Activated CD4-positive, CD25-positive, alpha-beta regulatory T cell treated with anti-CD3 and anti-CD28 coated beads, Interleukin-2, amount 50 U/mL, for 16 hours (primary cell): ENCODE data around the gene PDE8B.
"Not testable (repeated sequence)": the region's sequence is repeated elsewhere in the genome, so short reads cannot be mapped to it uniquely, and the experiment has no call there.

ENCODE experiments used
- DNase-seq: peaks from one replicate; pipeline ENCODE4 v3.0.0-alpha.2; 2020; ENCODE audit warnings: low read depth, low spot score

PDE8B gene

DNA sequence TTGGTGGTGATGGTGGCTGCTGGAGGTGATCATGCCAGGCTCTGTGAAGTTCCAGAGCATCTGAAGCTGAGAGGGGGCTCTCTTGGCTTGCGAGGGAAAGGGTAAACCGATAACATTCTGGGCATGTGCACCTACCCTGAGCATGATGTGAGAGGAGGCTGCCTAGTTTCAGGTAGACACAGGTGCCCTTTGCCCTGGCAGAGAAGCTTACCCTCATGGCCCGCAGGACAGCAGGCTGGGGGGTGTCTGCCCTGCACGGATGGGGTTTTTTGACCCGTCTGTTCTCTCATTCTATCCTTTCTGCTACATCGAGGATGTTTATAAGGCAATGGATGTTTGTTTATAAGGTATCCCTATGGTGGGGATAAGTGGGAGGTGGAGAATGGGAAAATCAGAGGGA lies 148.8 kb downstream of the PDE8B start:
- DNase-seq: no peak

GRCh38 chr5:77360381-77360780 lies 149.9 kb downstream of the PDE8B start:
- no peak for DNase-seq

DNA sequence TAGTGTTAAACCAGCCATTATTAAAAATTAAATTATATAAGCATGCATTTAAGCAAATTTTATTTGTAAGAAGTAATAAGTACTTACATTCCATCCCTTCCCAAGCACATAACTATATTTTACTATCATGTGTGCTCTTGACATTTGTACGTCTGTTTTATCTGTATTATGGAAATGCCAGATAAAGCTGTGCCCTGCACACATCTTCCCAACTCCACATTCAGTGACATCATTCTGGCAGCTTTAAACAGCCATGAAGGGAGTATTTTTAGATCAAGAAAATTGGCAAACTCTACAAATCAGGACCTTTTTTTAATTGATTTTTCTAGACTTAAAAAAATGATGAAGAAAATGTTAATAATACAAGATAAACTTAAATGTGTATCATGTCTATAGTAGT lies 150.5 kb downstream of the PDE8B start:
- DNase-seq: no peak

- DNase-seq: no peak
These were observed 156.4 kb downstream of the PDE8B start for GRCh38 chr5:77366717-77367500.

- no peak for DNase-seq
These were observed 157.3 kb downstream of the PDE8B start for GRCh38 chr5:77367741-77368140.

DNA sequence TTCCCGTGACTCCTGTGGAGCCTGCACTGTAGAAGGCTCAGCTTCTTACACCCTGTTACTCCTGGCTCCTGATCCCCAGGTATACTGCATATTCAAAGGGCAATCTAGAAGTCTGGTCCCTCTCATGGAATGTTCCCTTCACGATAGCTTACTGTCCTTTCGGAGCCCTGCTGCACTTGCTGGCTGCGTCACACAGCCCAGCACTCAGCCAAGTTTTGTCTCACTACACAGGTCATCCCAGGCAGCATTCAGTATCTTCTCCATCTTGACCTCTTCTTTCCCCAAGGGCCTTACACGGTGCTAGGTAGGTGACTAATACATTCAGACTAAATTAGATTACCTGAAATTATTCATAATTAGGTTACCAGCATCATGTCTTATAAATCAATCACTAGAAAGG lies 157.9 kb downstream of the PDE8B start:
- DNase-seq: no peak

DNA sequence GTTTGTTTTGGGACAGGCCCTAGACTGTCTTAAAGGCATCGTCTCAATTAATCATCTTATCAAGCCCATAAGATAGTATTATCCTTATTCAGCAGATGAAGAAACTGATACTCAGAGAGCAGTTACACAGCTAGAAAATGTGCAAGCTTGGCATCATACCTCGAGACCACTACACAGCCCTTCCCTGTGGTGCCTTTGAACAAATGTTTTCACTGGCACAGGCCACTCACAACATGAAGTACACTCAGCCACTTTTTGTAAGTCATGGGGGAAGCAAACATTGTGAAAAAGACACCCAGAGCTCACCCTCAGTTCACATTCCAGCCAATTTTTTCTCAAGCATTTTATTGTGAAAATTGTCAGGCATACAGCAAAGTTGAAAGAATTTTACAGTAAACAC lies 159.1 kb downstream of the PDE8B start:
- DNase-seq: no peak

DNA sequence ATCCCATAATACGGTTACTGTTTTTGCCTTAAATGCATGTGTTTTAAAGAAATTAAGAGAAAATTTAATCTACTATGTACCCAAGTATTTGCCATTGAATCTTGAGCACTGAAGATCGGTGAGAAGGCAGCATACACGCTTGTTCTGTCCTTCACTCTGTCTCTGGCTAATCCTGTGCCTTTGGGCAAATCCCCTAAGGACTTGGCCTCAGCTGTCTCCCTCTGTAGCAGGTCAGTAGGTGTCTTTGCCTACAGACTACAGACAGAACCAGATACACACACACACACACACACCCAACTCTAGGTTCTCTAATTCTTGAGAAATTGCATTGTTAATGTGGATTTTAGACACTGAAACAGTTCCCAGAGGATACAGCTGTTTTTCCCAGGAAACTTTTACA lies 164.2 kb downstream of the PDE8B start:
- DNase-seq: no peak

- DNase-seq: no peak
These were observed 166.3 kb downstream of the PDE8B start for GRCh38 chr5:77376609-77377300.

DNA sequence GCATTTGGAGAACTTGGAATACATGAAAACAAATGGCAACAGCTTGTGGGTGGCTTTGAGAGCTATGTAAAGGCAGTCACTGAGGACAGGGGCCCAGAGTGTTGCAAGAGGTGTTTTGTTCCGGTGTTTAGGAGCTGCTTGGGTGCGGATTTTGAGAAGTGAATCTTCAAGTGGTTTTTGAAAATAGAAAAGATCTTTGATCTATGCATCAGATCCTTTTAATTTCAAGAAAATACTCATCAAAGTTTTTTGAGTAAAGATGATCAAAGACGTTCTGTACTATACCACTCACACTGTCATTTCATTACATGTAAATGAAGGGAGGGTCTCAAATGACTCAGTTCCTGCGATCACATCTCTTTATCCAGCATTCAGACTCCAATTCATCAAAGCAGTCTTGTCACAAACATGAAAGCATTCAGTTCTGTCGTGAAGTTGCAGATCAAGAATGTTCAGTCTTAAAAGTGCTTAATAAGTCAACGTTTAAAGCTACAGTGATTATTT lies 169.1 kb downstream of the PDE8B start:
- DNase-seq: no peak

GRCh38 chr5:77380636-77381035 lies 170.2 kb downstream of the PDE8B start:
- no peak for DNase-seq

- DNase-seq: not testable (repeated sequence)
These were observed 172.9 kb downstream of the PDE8B start for GRCh38 chr5:77383336-77383735.

GRCh38 chr5:77386340-77386739 lies 175.9 kb downstream of the PDE8B start:
- DNase-seq: not testable (repeated sequence)

DNA sequence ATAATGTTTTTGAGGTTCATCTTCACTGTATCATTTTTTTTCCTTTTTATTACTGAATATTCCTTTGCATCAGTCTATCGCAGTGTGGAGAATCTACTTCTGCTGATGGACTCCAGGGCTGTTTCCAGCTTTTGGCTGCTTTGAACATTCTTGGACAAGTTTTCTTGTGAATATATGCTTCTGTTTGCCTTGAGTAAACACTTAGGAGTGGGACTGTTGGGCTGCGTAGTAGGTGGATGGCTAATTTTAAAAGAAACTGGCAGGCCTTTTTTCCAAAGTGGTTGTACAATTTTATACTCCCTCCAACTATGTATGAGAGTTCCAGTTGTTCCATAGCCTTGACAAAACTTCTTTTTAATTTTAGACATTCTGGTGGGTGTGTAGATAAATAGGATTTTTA lies 179.3 kb downstream of the PDE8B start:
- no peak for DNase-seq

DNA sequence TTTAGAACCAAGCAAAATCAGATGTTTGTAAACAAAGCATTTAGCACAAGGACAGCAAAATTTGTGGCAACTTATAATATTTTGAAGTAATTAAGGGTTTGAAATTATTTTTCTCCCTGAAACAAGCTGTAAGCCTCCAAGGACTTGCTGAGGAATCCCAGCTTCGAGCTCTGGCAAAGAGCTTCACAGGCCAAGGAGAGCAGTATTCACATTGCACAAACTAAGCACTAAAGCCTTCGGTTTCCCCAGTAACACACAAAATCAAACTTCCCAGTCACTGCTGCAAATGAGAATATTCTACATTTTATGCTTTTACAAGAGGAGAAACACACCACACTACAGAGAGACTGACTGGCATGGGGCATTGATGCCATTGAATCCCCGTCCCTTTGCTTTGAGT lies 179.7 kb downstream of the PDE8B start:
- no peak for DNase-seq

DNA sequence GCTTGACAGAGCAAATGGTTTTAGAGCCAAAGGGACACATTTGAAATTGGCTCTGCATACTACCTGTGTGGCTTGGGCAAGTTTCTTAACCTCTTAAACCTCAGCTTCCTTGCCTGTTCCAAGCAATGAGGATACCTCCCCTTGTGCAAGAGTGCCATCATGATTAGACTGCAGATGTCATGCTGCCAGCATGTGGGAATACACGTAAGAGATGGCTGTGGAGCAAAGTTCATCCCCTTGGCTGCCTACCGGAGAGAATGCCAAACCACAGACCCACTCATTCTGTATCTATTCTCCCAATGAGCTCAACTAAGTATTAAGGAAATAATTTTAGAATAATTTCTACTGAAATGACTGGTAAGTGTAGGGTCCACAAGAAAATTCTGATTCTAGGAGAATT lies 180.3 kb downstream of the PDE8B start:
- no peak for DNase-seq

DNA sequence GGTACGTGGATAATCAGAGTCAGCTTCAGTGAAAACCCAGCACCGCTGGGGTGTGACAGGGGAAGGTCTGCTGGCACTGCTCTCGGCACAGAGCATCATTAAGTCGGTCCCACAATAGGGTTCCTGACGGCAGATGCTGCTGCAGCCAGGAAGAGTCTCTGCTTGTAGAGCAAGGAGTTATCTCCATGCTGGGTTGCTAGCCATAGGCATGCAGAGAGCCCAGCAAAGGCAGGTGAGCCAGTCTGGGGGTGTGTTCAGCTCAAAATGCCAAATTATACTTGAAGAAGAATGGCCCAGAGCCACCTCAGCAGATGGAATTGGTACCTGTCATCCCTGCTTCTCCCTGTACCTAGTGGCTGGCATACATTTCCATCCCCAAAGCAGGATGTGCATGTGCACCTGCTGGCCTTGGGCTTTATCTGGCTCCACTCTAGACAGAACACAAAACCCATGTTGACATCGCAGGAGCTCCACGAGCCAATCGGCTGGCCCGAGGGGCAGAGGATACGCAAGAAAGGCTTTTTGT lies 180.8 kb downstream of the PDE8B start:
- no peak for DNase-seq

DNA sequence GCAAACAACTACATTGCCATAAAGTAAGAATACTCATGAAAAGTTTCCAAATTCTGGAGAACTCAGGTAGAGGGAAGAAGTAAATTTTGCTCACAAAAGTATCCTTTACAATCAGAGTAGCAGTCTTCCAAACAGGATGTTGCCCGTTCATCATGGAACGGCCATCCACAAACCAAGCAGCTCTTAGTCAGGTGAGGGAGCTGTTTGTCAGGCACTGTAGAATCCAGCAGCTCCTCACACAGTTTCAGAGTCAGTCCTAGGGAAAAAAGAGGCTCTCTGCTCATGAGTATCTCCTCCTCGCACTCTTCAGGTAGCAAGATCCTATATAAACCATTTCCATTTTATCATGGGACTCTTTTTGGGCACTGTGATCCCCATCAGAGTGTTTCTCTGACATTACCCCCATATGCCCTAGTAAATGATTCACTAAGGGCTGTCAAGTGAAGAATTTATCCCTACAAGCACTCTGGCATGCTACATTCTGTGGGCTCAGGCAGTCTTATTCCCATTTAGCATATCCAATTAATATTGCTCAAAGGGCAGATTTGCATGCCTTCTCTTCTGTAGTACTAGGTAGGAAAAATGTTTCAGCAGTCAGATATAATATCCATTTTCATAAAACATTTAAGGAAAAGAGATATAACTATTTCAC lies 183.7 kb downstream of the PDE8B start:
- DNase-seq: no peak

- DNase-seq: no peak
These were observed 185.5 kb downstream of the PDE8B start for GRCh38 chr5:77396017-77396416.

- DNase-seq: no peak
These were observed 187.3 kb downstream of the PDE8B start for GRCh38 chr5:77397686-77398292.

DNA sequence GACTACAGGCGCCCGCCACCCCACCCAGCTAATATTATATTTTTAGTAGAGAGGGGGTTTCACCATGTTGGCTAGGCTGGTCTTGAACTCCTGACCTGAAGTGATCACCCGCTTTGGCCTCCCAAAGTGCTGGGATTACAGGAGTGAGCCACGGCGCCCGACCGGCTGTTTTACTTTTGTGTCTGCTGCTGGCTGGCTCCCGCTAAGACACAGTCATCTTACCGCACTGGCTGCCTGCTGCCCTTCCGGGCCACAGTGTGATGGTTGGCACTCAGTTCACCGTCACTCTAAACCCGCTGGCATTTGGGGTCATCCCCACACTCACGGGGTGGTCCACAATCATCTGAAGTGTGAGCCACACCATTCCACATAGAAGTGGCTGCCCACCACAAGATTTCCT lies 188.0 kb downstream of the PDE8B start:
- no peak for DNase-seq

DNA sequence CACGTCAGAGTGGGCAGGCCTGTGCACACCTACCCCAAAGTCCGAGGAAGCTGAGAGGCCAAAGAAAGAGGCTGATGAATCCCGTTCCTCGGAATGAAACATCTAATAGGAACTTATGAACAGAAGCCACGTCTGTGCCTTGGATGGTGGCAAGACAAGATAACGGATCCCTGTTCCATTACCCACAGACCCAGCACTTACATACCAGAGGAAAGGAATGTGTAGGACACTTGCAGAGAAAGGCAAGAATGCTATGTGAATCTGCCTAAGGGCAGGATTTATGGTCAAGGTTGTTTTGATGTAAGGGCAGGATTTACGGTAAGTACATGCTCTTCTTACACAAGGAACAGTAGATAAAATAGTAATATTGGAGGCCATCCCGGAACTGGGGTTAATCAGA lies 188.4 kb downstream of the PDE8B start:
- no peak for DNase-seq
